HG02623 (cell line): Measurements from ENCODE around the gene SAMD4A.
A peak's percentile ranks its signal among the peaks of the same experiment; 100 is the strongest.

ENCODE experiments used
- ATAC-seq: cut with Tn5 transposase; IDR thresholded peaks from one replicate; pipeline ENCODE4 v1.9.1; 2021; ENCODE audit warnings: moderate library complexity; ENCODE audit not compliant: unreplicated experiment

The SAMD4A gene

DNA sequence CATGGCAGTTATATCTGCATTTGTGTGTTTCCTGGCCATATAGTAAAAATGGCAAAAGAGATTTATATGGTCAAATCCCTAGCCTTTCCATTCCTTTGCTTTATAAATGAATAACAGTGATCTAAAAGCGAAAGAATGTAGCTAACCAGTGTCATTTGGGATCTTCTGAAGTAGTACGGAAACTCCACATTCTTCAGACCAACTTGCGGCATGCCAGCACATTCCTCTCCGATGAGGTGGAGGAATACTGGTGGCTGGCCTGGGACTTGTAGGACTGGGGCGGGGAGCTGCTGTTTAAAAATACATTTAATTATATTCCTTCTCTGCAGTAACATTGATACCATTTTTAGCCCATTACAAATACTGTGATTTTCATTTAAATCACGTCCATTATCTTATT lies 85.3 kb downstream of the SAMD4A start:
- ATAC-seq: no peak

DNA sequence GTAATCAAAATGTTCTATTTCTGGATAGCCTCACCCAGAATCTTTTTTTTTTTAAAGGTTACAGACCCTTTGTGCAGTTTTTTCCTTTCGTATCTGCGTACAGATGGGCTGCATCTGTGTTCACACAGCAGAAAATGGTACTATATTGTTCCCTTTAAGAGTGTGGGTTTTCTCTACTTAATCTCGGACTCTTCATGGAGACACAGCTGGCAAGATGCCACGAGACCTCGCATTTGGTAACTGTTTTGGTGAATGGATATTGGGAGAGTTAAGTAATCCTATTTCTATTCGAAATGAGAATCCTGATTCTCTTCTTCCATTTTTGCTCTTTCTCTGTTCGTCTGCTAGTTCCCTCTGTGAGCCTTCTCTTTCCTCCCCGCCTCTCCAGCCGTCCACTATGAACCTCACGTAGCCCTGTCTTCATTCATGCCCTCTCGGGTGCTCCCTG lies 85.7 kb downstream of the SAMD4A start:
- no peak for ATAC-seq

DNA sequence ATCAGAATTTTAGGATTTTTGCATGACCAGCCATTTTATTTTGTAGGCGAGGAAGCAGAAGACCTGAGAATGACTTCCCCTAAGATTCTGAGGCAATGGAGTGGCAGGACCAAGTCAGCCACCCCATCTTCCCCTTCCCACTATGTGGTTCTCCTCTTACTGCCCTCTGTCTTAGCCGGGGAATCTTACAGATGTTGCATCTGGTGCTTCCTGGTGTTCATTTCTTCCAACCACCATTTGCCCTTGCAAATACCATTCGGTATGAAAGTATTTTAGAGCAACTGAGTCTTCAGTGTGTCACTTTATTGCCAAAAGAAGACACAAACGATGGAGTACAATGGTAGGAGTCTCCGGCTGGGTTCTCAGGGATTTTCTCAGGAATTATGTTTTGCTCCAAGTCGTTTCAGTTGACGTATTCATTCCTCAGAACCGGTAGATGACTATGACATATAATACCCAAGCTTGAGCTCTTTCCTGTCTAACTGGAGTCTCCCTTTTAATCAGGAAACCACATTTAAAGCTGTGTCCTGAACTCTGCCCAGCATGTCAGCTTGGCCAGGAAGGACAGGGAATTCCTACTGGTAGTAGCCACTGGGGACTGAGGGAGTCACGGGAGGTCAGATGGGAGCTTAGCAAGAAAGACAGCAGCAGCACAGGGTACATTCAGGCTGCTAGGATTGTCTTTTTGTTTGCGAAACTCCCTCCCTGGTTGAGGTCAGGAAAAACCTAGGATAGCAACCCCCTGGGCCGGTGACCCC lies 87.0 kb downstream of the SAMD4A start:
- no peak for ATAC-seq

DNA sequence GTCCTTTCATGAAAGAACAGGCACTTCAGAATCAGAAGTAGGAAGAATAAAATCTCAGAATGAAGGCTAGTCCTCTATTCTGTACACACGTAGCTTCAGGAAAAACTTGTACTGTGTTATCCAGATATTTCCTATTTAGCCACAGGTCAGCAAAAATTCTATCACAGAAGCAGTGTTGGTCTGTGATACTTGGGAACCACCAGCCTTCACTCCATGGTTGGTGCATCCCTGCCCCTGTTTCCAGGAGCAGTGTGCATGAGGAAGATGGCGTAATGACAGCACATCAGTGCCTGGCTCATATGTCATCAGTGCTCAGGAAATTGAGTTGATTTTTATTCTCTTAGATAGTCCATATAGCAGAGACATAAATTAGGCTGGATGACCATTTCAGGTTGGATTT lies 87.7 kb downstream of the SAMD4A start:
- no peak for ATAC-seq

DNA sequence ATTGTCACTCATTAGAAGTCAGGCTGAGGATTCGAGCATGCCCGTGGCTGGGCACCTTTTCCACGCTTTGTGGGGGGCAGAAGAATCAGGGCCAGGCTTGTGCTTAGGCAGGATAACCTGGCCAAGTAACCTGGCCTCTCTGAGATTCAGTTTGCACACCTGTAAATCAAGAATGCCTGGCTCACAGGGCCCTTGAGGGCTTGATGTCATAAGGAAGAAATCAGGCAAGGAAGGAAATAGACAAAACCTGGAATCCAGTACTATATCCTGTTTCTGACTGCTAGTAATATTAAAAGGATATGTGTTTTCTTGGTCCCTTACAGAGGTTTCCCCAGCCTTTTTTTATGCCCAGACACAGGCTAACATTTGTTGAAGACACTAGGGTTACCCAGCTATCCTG lies 91.9 kb downstream of the SAMD4A start:
- no peak for ATAC-seq

DNA sequence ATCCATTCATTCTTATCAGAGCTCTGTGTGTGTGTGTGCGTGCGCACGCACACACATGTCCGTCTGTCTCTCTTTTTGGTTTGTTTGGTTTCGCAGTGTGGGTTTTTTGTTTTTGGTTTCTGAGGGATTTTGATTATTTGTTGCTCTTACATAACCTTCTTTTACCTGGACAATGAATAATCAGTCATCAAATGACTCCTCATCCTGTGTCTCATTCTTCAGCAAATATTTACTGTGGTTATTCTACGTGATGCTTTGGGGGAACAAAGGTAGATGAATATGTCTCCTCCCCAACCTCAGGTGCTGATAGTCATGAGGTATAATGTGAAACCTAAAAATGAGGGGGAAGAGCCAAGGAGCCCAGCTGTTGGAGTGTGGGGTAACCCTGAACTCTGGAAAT lies 92.4 kb downstream of the SAMD4A start:
- no peak for ATAC-seq

DNA sequence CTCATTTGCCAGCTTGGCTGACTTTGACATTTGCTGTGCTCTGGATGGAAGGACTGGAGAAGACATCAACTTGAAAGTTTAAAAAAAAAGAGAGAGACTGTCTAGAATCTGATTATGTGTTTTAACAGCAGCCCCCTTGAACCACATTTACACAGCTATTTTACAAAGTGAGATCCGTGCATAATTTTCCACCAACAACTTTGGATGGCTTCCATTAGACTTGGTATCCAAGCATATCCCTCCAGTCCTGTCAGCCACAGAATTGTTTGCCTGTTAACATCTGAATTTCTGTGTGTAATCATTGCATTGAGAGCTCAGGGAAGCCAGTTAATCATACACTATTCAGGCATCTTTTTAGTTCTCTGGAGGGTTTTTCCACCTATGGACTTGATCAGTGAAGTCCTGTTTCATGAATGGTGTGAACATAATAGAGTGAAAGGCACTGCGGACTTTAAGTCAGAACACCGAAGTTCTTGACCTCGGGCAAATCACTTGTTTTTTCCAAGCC lies 93.7 kb downstream of the SAMD4A start:
- no peak for ATAC-seq

DNA sequence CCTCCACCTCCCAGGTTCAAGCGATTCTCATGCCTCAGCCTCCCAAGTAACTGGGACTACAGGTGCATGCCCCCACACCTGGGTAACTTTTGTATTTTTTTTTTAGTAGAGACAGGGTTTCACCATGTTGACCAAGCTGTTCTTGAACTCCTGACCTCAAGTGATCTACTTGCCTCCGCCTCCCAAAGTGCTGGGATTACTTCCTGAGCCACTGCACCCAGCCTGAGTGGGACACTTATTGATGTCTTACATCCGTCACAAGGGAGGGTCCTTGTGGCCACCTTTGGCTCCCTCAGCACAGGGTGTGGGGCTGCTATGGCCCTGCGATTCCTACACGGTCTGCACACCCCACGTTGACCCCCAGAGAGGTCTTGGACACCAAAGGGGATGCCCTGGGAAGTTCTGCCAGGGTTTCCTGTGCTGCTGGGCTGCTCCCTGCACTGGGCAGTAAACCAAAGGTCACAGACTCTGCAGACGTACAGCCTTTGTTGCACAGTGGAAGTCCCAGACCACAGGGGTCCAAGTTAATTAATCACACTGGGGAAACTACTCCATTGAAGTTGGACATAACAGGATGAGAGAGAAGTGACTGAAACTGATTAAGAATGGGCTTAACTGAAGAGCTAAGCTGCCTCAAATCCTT lies 95.7 kb downstream of the SAMD4A start:
- no peak for ATAC-seq

DNA sequence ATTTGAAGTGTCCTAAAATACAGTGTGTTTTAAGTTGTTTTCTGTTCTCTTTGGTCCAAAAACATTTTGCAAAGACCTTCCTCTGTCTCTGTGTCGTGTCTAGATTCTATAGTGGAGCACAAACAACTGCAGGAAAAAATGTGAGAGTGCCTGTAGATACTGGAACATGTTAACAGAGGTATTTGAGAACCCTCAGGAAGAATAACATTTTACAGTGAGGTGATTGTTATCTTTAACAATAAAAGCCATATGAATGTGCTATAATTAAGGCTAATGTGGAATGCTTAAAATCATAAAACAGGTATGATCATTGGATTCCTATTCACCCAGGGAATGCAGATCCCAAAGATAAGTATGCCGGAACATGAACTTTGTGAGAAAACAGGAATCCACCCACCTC lies 98.0 kb downstream of the SAMD4A start:
- no peak for ATAC-seq

DNA sequence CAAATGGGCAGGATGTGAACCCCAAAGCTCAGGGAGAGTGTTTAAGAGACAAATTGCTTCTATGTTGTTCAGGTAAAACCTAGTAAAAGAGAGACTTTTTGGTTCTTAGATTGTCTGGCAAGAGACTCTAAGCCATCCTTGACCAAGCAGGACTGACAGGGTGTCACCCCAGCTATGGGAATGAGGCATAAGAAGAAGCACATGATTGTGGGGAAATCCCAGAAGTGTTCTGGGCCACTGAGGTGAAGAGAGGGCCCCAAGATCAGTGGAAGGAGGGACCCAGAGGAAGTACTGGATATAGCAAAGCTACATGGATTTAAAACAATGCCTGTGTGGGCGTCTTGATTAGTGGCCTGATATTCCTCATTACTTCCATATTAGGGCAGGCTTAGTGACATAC lies 99.0 kb downstream of the SAMD4A start:
- no peak for ATAC-seq

DNA sequence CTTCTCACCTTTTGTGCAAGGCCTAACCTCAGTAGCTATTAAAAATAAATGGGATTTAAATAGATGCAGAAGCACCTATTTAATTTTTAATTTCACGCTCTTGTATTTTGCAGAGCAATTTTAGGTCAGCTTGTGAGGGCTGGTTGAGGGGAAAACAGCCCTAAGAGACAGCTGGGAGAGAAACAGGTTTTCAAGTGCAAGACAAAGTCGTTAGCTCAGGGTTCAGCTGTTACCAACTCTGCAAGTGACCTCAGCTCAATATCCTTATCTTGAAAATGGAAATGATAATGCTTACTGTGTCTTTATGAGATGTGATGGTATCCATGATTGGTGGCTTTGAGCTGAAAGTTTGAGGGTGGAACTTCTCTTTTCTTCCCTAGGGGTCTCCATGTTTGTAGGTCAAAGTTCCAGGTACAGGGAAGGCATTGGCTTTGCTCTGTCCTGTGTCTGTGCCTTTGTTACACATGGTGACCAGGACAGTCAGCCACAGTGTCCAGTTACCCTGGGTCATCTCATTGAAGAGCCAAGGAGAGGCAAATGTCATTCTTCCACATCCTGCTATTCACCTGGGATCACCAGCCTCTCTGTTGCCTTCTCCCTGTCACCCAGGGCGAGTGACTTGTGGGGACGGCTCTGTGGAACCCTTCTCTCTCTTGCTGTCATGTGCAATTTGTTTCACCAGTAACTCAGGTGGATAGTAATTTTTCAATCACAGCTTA lies 100.3 kb downstream of the SAMD4A start:
- no peak for ATAC-seq

DNA sequence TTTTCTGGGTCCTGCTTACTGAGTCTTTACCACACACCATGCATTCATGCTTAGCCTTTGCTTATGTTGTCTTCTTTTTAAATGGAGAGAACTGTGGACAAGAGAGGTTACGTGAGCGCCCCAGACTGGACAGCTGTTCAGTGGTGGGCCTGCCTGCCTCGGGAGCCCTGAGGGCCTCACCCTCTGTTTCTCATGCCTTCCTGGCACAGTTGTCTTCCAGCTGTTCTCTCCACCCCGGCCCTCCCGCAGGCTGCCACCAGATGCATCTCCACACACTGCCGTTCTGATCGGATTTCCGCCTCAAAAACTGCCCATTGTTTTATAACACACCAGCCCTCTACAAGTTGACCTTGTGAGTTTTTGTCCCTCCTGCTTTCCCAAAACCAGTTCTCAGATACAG lies 100.8 kb downstream of the SAMD4A start:
- ATAC-seq: no peak

DNA sequence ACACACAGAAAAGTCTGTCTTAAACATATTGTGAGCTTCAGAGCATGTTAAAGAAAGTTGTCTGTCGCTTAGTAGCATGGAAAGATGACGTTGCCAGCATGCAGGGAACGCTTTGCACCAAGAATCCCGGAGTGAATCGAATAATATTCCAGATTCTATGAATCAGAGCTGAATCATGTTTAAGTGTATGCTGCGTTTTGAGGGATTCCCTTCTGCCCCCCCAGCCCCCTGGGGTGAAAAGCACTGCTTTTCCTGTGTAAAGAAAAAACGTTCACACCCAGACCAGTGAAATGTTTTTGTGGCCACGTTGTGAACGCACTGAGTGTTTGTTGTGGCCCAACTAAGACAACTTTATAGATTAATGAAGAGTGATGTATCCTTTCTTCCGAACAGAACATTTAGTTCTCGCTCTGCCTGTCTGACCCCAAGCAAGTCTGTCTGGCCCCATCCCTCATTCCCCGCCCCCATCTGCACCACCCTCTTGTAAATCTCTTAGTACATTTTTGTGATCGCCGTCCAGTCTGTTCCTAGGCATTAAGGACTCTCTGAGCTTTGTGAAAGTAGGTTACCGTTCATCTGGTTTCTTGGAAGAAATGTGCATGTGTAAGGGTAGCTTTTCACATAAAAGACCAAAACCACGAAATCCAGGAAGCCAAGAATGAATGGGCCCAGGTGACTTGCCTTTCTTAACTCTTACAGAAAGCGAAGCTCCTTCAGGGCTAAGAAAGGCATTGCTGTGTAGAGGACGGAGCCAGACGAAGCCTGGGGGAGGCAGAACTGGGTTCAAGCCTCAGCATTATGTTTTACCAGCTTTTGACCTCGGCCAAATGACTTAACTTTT lies 103.0 kb downstream of the SAMD4A start:
- no peak for ATAC-seq

DNA sequence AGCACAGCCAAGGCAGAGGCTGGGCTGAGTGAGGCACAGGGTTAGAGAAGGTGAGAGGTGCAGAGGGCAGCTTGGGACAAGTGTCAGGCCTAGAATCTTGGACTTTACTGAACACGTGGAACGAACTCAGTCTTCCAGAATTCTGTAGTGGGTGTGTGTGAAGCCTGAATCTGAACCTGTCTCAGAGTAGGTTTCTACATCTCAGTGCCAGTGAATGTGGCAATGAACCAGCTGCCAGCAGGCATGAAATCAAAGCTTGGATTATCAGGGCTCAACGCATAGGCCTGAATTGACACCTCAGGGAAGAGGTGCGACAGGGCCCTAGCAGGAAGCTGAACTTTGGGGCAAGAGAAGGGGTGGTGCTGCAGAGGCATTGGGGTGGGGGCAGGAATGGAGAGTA lies 104.6 kb downstream of the SAMD4A start:
- no peak for ATAC-seq

DNA sequence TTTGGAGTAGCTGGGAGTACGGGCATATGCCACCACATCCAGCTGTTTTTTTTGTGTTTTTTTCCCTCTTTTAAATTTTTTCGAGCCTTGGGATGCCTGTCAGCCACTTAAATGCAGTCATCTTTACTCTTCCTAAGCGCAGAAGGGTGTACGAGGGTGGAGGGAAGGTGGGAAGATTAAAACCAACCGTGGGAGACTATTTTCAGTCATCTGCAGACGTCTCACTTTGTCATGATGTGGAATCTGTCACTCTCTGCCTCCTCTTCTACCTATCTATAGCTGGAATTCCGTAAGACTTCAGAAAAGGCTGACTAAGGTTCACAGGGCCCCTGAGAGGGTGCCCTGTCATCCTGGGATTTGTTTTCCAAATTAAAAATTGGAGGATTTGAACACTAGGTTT lies 105.3 kb downstream of the SAMD4A start:
- no peak for ATAC-seq

DNA sequence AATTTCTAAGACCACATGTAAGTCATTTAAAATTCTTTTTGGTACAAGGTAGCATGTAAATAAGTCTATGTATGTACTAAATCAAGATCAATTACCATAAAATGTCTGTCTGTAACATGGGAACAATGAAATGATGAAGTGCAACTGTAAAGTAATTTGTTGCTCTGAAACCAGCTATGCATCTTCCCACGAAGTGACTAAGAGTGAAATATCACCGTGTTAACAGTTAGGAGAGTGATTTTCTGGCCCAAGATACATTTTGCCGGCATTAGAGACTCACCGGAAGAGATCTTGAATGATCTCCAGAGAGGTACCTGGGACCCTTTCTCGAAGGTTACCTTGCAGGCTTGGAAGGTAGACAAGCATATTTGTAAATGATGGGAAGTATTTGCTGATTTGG lies 105.8 kb downstream of the SAMD4A start:
- ATAC-seq: no peak

DNA sequence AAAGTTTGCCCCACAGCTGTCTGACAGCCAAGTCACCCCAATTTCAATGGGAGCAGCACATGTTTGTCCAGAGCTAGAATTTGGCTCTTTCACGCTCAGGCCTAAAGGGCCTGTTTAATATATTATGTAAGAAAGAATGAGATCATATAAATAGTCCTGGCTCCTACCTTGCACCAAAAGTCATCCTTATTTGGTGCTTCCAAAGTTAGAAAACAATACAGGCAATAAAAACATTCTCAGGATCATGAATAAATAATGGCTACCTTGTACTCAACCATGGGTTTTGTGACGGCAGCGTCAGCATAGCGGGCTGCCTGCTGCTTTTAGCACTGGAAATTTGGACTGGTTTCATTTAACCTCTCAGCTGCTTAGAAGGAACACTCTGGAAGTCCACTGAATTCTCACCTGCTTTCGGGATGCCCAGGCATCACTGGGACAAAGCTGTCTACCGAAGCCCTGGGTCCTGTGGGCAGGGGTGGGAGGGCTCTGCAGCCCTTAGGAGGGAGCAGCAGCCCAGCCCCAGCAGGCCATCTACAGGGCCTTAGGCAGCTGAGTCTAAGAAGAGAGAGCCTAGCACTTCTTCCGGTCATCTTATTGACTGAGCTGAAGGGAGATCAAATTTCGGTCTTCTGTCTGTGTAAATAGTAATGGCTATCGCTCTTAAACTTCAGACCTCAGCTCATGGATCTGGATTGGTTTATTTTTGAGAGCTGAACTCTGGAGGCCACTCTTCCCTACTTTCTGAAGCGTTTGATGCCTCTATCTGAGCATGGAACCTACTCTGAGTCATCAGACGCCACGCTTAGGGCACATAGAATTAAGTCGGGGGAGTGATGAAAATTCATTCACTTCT lies 106.5 kb downstream of the SAMD4A start:
- no peak for ATAC-seq

DNA sequence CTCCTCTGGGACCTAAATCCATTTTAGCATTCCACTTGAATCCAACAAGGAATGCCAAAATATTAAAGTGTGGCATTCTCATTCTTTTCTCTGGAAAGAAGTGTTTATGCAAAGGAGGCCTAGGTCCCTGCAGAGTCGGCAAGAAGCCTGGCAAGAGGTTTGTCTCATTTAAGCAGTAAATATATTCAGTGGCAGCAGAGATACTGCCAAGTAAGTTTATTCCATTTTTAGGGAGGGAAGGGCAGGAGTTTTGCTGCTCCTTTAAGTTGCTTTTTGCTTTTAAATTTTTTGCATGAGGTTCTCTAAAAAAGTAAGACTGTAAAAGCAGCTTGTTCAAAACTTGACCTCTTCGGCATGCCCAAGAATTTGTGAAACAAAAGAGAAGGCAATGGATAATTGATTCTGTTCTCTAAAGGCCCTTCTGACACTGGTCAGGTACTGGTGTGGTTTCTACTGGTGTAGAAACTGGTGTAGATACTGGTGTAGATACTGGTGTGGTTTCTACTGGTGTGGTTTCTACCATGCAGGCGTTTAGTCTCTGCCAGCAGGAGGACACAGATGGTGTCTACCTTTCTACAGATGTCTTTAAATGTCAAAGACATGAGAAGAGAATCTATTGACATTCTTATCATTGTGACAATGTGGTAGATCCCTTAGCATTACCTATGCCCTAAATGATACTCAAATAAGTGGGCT lies 107.3 kb downstream of the SAMD4A start:
- peak; percentile 88 for ATAC-seq
